SK-N-MC (cell line): ENCODE results near the gene APOB.

Experiments used
- DNase-seq: peaks from one replicate; pipeline ENCODE4 v3.0.0-alpha.2; 2011; ENCODE audit warnings: low read depth, low spot score
- H3K27ac ChIP-seq: fragments of 200-600 bp; sonication (generic); 2 replicates; pipeline ENCODE4 v1.5.1; 2016; ENCODE audit warnings: mixed run types
- H3K36me3 ChIP-seq: fragments of 200-600 bp; sonication (generic); 2 replicates; pipeline ENCODE4 v1.6.1; 2017; ENCODE audit warnings: antibody characterized with exemption, low read length, mixed read lengths; ENCODE audit not compliant: insufficient read depth
- H3K4me3 ChIP-seq: fragments of 200-600 bp; sonication (generic); 2 replicates; pipeline ENCODE4 v1.5.1; 2016
- H3K9ac ChIP-seq: fragments of 200-600 bp; sonication (generic); 2 replicates; pipeline ENCODE4 v1.8.0; 2017; ENCODE audit warnings: mixed run types, mixed read lengths; ENCODE audit not compliant: insufficient read length
- H3K9me3 ChIP-seq: fragments of 200-600 bp; sonication (generic); 2 replicates; pipeline ENCODE4 v1.6.1; 2017; ENCODE audit warnings: low read depth, mild to moderate bottlenecking, antibody characterized with exemption, low read length, moderate library complexity, mixed read lengths
- EZH2 ChIP-seq: fragments of 200-600 bp; sonication (generic); IDR thresholded peaks from one replicate; pipeline ENCODE4 v1.6.1; 2017; ENCODE audit warnings: antibody characterized with exemption
- FOXP2 ChIP-seq: optimal IDR thresholded peaks from 2 replicates; pipeline ENCODE3; 2011; ENCODE audit warnings: mild to moderate bottlenecking, moderate library complexity; ENCODE audit not compliant: insufficient read depth; ENCODE audit errors: extremely low read length, control extremely low read depth
- POLR2AphosphoS5 ChIP-seq: IDR thresholded peaks from 2 replicates; pipeline ENCODE4 v1.6.1; 2012; ENCODE audit warnings: mild to moderate bottlenecking, low read depth, low read length, borderline replicate concordance

The APOB gene

GRCh38 chr2:21043744-21044532, at the start of gene APOB:
APOB (minus strand) TSS chr2:21044073; CDS start chr2:21043945, 128 bp downstream.
- no peak for DNase-seq
- H3K9ac ChIP-seq, result no peak within 1 kb of the TSS
- TF ChIP-seq FOXP2, result no peak
- no peak for TF ChIP-seq POLR2AphosphoS5
- TF ChIP-seq EZH2, result no peak

GRCh38 chr2:21092308-21092869, 48.5 kb upstream of the APOB start:
- Histone ChIP-seq H3K4me3 (no peak overlapping the region), H3K36me3 (no peaks in the 10 kb centered on the region), H3K27ac (no peak overlapping the region), H3K9ac (no peak overlapping the region), H3K9me3 (no peaks in the 10 kb centered on the region)
- DNase-seq, result no peak
- no peak for TF ChIP-seq FOXP2
- TF ChIP-seq EZH2, result no peak
- no peak for TF ChIP-seq POLR2AphosphoS5

More at GRCh38 chr2:21043744-21044532, at the start of gene APOB:
- Histone ChIP-seq H3K4me3 (no peak within 1 kb of the TSS), H3K9me3 (no peaks in the 10 kb centered on the region), H3K27ac (no peak within 1 kb of the TSS), H3K36me3 (no peaks in the 10 kb centered on the region)

GRCh38 chr2:21084401-21084800, 40.5 kb upstream of the APOB start:
- H3K27ac ChIP-seq, result no peak overlapping the region
- no peak overlapping the region for H3K9ac ChIP-seq
- H3K9me3 ChIP-seq, result no peaks in the 10 kb centered on the region
- no peak overlapping the region for H3K4me3 ChIP-seq
- TF ChIP-seq EZH2, result no peak
- no peak for TF ChIP-seq POLR2AphosphoS5
- no peak for TF ChIP-seq FOXP2
- no peak for DNase-seq
- H3K36me3 ChIP-seq, result no peaks in the 10 kb centered on the region

GRCh38 chr2:21083482-21083881, 39.6 kb upstream of the APOB start:
- Histone ChIP-seq H3K9me3 (no peaks in the 10 kb centered on the region), H3K9ac (no peak overlapping the region), H3K27ac (no peak overlapping the region), H3K36me3 (no peaks in the 10 kb centered on the region), H3K4me3 (no peak overlapping the region)
- no peak for TF ChIP-seq FOXP2
- no peak for TF ChIP-seq POLR2AphosphoS5
- no peak for TF ChIP-seq EZH2
- DNase-seq, result no peak

- TF ChIP-seq POLR2AphosphoS5, result no peak
- no peak for TF ChIP-seq EZH2
- no peak for TF ChIP-seq FOXP2
- no peak overlapping the region for H3K27ac ChIP-seq
- H3K9me3 ChIP-seq, result no peaks in the 10 kb centered on the region
- H3K4me3 ChIP-seq, result no peak overlapping the region
- DNase-seq, result no peak
- no peak overlapping the region for H3K9ac ChIP-seq
- no peaks in the 10 kb centered on the region for H3K36me3 ChIP-seq
Measured at GRCh38 chr2:21078296-21078695, 34.4 kb upstream of the APOB start.

- H3K9me3 ChIP-seq, result no peaks in the 10 kb centered on the region
- no peak overlapping the region for H3K4me3 ChIP-seq
- TF ChIP-seq EZH2 (no peak), FOXP2 (no peak), POLR2AphosphoS5 (no peak)
- H3K9ac ChIP-seq, result no peak overlapping the region
- no peak for DNase-seq
- no peak overlapping the region for H3K27ac ChIP-seq
- H3K36me3 ChIP-seq, result no peaks in the 10 kb centered on the region
Measured at GRCh38 chr2:21072477-21073242, 28.8 kb upstream of the APOB start.

GRCh38 chr2:21070341-21071257, 26.7 kb upstream of the APOB start:
- no peak for DNase-seq
- Histone ChIP-seq H3K4me3 (no peak overlapping the region), H3K9ac (no peak overlapping the region), H3K36me3 (no peaks in the 10 kb centered on the region), H3K9me3 (no peaks in the 10 kb centered on the region), H3K27ac (no peak overlapping the region)
- TF ChIP-seq EZH2 (no peak), POLR2AphosphoS5 (no peak), FOXP2 (no peak)
